ENCODE measurements around the gene KIF9.

DNA sequence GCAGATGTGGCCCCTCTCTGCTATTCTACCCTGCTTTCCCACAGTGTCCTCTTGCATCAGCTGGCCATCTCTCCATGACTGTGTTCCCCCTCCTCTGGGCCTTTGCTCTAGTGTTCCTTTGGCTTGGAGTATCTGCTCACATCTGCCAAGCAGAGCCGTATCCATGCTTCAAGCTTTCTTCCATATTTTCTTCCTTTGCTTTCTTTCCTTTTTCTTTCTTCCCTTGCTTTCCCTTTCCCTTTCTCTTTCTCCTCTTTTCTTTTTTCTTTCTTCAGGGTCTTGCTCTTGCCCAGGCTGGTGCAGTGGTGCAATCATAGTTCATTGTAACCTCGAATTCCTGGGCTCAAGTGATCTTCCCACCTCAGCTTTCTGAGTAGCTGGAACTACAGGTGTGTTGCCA is 12.7 kb upstream of the KIF9 start:
- TF ChIP-seq CTCF (IDR thresholded peaks at IDR 0.05; ENCODE audit: insufficient read depth, low read depth, low read length) (no peak), EZH2 (IDR thresholded peaks at IDR 0.05; ENCODE audit: insufficient read depth, low read length) (no peak)

All from astrocyte (in vitro differentiated cells and primary cell).